K562 (cell line): ENCODE data around the gene GAMT. TPM values are rescaled to one million over a fixed set of nuclear protein-coding genes. Genes with fewer than 3 reads are reported as not detected.

Source experiments
- CAMTA2 ChIP-seq: fragments of 250-450 bp; sonication (Bioruptor Pico); conservative IDR thresholded peaks from 2 replicates; pipeline ENCODE4 v1.5.1; 2022
- CHD2 ChIP-seq: IDR thresholded peaks from 2 replicates; pipeline ENCODE4 v1.6.1; 2011; ENCODE audit warnings: low read depth, low read length
- CREB1 ChIP-seq, 2 experiments: sonication (generic) in 1 of 2; formaldehyde crosslinking in 1 of 2; IDR thresholded peaks; 2 replicates each; pipeline versions ENCODE4 v1.6.1 to v1.8.0; 2012 to 2022; ENCODE audit warnings: inconsistent platforms in 1 of 2, mild to moderate bottlenecking in 1 of 2, missing genetic modification reagents in 1 of 2, moderate library complexity in 1 of 2
- CTBP1 ChIP-seq: fragments of 450-650 bp; IDR thresholded peaks from 2 replicates; pipeline ENCODE4 v1.6.1; 2016; ENCODE audit warnings: borderline replicate concordance
- ELF2 ChIP-seq: fragments of 250-450 bp; sonication (Bioruptor Pico); IDR thresholded peaks from 2 replicates; pipeline ENCODE4 v1.5.0; 2021; ENCODE audit warnings: mild to moderate bottlenecking
- FOXJ3 ChIP-seq: sonication (generic); formaldehyde crosslinking; IDR thresholded peaks from 2 replicates; pipeline ENCODE4 v1.4.0; 2020; ENCODE audit warnings: mild to moderate bottlenecking, missing genetic modification reagents
- HCFC1 ChIP-seq: IDR thresholded peaks from 2 replicates; pipeline ENCODE4 v1.6.1; 2012; ENCODE audit warnings: low read depth, low read length, improper control_type of control experiment
- HIVEP1 ChIP-seq: fragments of 250-450 bp; sonication (Bioruptor Pico); IDR thresholded peaks from 2 replicates; pipeline ENCODE4 v1.4.0; 2020; ENCODE audit warnings: mild to moderate bottlenecking
- PHF8 ChIP-seq: fragments of 200-600 bp; sonication (generic); IDR thresholded peaks from 2 replicates; pipeline ENCODE4 v1.6.1; 2012; ENCODE audit warnings: mixed run types, mild to moderate bottlenecking, inconsistent platforms, low read length, moderate library complexity, borderline replicate concordance
- RBFOX2 ChIP-seq: fragments of 200-400 bp; formaldehyde crosslinking; IDR thresholded peaks from 2 replicates; pipeline ENCODE4 v1.6.1; 2017; ENCODE audit warnings: low read depth, mild to moderate bottlenecking, low read length, moderate library complexity
- RUNX1 ChIP-seq: sonication (generic); IDR thresholded peaks from 2 replicates; pipeline ENCODE4 v1.6.1; 2016; ENCODE audit warnings: antibody characterized with exemption, low read depth
- SAFB ChIP-seq: fragments of 200-400 bp; formaldehyde crosslinking; IDR thresholded peaks from 2 replicates; pipeline ENCODE4 v1.6.1; 2017; ENCODE audit warnings: low read depth, low read length, borderline replicate concordance
- TEAD1 ChIP-seq, 2 experiments: fragments of 450-650 bp in 1 of 2; sonication (generic) in 1 of 2; formaldehyde crosslinking; IDR thresholded peaks; 2 replicates each; pipeline versions ENCODE4 v1.4.0 to v1.8.0; 2020 to 2022; ENCODE audit warnings: mild to moderate bottlenecking in 2 of 2, missing genetic modification reagents in 1 of 2
- TRIM28 ChIP-seq: fragments of 450-650 bp; IDR thresholded peaks from 2 replicates; pipeline ENCODE4 v1.6.1; 2017
- polyA plus RNA-seq, 8 experiments: library from polyadenylated mRNA; depleted of rRNA in 4 of 8; stranded (reverse) in 5 of 8; unstranded in 3 of 8; fragments of >200 nt; fragmentation: Nextera tagmentation in 2 of 8; fragmentation: Illumina TruSeq in 1 of 8; extraction: Ambion mirVana in 2 of 8; extraction: Trizol in 1 of 8; gene quantifications; 2 replicates each; pipeline versions ENCODE4 v1.2.1 to v1.2.3, GENCODE V29; 2011 to 2014; ENCODE audit warnings: inconsistent platforms in 1 of 8, missing spikeins in 1 of 8
- total RNA-seq, 7 experiments: library from RNA; depleted of rRNA in 6 of 7; stranded (reverse); fragments of >200 nt in 6 of 7; fragmentation: Illumina TruSeq in 2 of 7; extraction: Trizol in 2 of 7; gene quantifications; 2 replicates each; pipeline versions ENCODE4 v1.2.1 to v1.2.3, GENCODE V29; 2011 to 2021; ENCODE audit warnings: low replicate concordance in 1 of 7
- TF ChIP-seq, protein P1 (sequence below): fragments of 200-600 bp; sonication (generic); IDR thresholded peaks from one replicate; pipeline ENCODE4 v1.6.1; 2012; ENCODE audit warnings: mild to moderate bottlenecking, low read depth, low read length, inconsistent platforms
- TF ChIP-seq, protein P2 (sequence below), 2 experiments: fragments of 250-450 bp in 1 of 2; fragments of 450-650 bp in 1 of 2; sonication (Bioruptor Pico) in 1 of 2; IDR thresholded peaks; 2 replicates each; pipeline versions ENCODE4 v1.6.1 to v1.8.0; 2016 to 2021; ENCODE audit warnings: mild to moderate bottlenecking in 2 of 2, moderate library complexity in 2 of 2, missing compliant biosample characterization in 1 of 2, missing genetic modification characterization in 1 of 2

The GAMT gene
- total and polyA plus RNA-seq, 9 of the 15 experiments (the other 6 are each of a cell fraction or from before 2014, with no cell fraction given) = 1.3 to 35.3 (median 27.2) TPM

DNA sequence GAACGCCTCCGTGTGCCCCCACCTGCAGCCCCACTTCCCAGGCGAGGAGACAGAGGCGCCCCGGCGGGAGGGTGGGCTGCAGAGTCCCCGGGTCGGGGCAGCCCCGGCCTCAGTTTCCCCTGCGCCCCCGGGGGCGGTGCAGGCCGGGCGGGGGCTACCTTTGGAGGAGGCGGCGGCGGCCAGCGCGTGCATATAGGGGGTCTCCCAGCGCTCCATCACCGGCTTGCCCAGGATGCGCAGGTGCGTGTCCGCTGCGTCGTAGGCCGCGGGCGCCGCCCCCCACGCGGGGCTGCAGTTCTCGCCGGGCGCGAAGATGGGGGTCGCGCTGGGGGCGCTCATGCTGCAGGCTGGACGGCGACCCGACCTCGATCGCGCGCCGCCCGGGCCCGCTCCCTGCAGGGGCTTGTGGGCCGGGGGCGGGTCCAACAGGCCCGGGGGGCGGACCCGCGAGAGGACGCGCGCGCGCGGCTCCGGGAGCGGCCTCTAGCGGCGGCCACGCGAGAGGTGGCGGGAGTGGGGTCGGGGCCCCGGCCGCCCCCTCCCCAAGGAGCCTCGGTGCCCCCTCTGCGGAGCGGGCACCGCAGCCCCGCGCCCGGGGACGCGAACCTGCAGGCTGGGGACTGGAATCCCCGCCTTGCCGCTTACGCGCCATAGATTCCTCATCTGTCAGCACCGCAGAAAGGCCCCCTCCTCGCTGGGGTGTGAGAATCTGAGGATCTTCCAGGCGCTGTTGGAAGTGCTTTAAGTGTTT is at the start of gene GAMT (continued):
- TF ChIP-seq, protein P1, sequence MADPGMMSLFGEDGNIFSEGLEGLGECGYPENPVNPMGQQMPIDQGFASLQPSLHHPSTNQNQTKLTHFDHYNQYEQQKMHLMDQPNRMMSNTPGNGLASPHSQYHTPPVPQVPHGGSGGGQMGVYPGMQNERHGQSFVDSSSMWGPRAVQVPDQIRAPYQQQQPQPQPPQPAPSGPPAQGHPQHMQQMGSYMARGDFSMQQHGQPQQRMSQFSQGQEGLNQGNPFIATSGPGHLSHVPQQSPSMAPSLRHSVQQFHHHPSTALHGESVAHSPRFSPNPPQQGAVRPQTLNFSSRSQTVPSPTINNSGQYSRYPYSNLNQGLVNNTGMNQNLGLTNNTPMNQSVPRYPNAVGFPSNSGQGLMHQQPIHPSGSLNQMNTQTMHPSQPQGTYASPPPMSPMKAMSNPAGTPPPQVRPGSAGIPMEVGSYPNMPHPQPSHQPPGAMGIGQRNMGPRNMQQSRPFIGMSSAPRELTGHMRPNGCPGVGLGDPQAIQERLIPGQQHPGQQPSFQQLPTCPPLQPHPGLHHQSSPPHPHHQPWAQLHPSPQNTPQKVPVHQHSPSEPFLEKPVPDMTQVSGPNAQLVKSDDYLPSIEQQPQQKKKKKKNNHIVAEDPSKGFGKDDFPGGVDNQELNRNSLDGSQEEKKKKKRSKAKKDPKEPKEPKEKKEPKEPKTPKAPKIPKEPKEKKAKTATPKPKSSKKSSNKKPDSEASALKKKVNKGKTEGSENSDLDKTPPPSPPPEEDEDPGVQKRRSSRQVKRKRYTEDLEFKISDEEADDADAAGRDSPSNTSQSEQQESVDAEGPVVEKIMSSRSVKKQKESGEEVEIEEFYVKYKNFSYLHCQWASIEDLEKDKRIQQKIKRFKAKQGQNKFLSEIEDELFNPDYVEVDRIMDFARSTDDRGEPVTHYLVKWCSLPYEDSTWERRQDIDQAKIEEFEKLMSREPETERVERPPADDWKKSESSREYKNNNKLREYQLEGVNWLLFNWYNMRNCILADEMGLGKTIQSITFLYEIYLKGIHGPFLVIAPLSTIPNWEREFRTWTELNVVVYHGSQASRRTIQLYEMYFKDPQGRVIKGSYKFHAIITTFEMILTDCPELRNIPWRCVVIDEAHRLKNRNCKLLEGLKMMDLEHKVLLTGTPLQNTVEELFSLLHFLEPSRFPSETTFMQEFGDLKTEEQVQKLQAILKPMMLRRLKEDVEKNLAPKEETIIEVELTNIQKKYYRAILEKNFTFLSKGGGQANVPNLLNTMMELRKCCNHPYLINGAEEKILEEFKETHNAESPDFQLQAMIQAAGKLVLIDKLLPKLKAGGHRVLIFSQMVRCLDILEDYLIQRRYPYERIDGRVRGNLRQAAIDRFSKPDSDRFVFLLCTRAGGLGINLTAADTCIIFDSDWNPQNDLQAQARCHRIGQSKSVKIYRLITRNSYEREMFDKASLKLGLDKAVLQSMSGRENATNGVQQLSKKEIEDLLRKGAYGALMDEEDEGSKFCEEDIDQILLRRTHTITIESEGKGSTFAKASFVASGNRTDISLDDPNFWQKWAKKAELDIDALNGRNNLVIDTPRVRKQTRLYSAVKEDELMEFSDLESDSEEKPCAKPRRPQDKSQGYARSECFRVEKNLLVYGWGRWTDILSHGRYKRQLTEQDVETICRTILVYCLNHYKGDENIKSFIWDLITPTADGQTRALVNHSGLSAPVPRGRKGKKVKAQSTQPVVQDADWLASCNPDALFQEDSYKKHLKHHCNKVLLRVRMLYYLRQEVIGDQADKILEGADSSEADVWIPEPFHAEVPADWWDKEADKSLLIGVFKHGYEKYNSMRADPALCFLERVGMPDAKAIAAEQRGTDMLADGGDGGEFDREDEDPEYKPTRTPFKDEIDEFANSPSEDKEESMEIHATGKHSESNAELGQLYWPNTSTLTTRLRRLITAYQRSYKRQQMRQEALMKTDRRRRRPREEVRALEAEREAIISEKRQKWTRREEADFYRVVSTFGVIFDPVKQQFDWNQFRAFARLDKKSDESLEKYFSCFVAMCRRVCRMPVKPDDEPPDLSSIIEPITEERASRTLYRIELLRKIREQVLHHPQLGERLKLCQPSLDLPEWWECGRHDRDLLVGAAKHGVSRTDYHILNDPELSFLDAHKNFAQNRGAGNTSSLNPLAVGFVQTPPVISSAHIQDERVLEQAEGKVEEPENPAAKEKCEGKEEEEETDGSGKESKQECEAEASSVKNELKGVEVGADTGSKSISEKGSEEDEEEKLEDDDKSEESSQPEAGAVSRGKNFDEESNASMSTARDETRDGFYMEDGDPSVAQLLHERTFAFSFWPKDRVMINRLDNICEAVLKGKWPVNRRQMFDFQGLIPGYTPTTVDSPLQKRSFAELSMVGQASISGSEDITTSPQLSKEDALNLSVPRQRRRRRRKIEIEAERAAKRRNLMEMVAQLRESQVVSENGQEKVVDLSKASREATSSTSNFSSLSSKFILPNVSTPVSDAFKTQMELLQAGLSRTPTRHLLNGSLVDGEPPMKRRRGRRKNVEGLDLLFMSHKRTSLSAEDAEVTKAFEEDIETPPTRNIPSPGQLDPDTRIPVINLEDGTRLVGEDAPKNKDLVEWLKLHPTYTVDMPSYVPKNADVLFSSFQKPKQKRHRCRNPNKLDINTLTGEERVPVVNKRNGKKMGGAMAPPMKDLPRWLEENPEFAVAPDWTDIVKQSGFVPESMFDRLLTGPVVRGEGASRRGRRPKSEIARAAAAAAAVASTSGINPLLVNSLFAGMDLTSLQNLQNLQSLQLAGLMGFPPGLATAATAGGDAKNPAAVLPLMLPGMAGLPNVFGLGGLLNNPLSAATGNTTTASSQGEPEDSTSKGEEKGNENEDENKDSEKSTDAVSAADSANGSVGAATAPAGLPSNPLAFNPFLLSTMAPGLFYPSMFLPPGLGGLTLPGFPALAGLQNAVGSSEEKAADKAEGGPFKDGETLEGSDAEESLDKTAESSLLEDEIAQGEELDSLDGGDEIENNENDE = no peak
- TF ChIP-seq PHF8 (peak; percentile 87; the same call in 1 of the 2 replicates), FOXJ3 (CRISPR knock-in tag) (no peak), CREB1 (IDR thresholded peaks at IDR 0.05) (no peak), CREB1 (CRISPR knock-in tag; IDR thresholded peaks at IDR 0.05) (peak; percentile 12; the same call in 1 of the 2 replicates), SAFB (peak; percentile 74), CTBP1 (peak; percentile 37; the same call in 1 of the 2 replicates), HIVEP1 (CRISPR knock-in tag) (no peak), ELF2 (CRISPR knock-in tag) (0 out of 2 replicates have a peak, but pooled peaks have one; percentile 42), TEAD1 (CRISPR knock-in tag; IDR thresholded peaks at IDR 0.05) (peak in 1 of 2 experiments; percentile 48; a peak in 1 of 4 replicates), TRIM28 (no peak), CHD2 (peak; percentile 70; the same call in 1 of the 2 replicates), HCFC1 (no peak), RBFOX2 (peak; percentile 32; the same call in 1 of the 2 replicates), RUNX1 (no peak), CAMTA2 (no peak)
- TF ChIP-seq, protein P2, sequence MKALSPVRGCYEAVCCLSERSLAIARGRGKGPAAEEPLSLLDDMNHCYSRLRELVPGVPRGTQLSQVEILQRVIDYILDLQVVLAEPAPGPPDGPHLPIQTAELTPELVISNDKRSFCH (CRISPR knock-in tag; IDR thresholded peaks at IDR 0.05) = no peak
- TF ChIP-seq, protein P2 (tag; IDR thresholded peaks at IDR 0.05) = peak; percentile 25; the same call in 1 of the 2 replicates
